WTC11 (cell line): ENCODE data around the gene CELSR1. TPM values are rescaled to one million over a fixed set of nuclear protein-coding genes. Genes with fewer than 3 reads are reported as not detected.

Experiments
- ATAC-seq: fragments of 200-7000 bp; cut with Tn5 transposase; 2 replicates; pipeline ENCODE4 v1.10.0; 2021; ENCODE audit warnings: mild to moderate bottlenecking, moderate library complexity
- CTCF ChIA-PET: fragments of 300-600 bp; sonication (Branson Sonifier 250); formaldehyde crosslinking; loops from one replicate; lab custom pipeline; 2021; ENCODE audit warnings: antibody characterized with exemption; lab: Charles Lee
- POLR2A ChIA-PET: fragments of 350-600 bp; sonication (Branson Sonifier 250); formaldehyde crosslinking; loops from one replicate; lab custom pipeline; 2021; ENCODE audit warnings: antibody characterized with exemption; lab: Charles Lee
- DNase-seq: peaks from one replicate; pipeline ENCODE4 v3.0.0; 2021; ENCODE audit warnings: low spot score
- H3K27ac Mint-ChIP-seq: 2 replicates; pipeline ENCODE4 v1.8.0; 2021; ENCODE audit warnings: mixed read lengths
- H3K27me3 Mint-ChIP-seq: 2 replicates; pipeline ENCODE4 v1.8.0; 2021; ENCODE audit warnings: low read depth, mild to moderate bottlenecking, moderate library complexity, mixed read lengths
- H3K36me3 Mint-ChIP-seq: 2 replicates; pipeline ENCODE4 v1.8.0; 2021; ENCODE audit warnings: mixed read lengths
- H3K4me1 Mint-ChIP-seq: 2 replicates; pipeline ENCODE4 v1.8.0; 2022; ENCODE audit warnings: mixed read lengths
- H3K4me3 Mint-ChIP-seq: 2 replicates; pipeline ENCODE4 v1.8.0; 2021; ENCODE audit warnings: mild to moderate bottlenecking, moderate library complexity, mixed read lengths
- H3K9me3 Mint-ChIP-seq: 2 replicates; pipeline ENCODE4 v1.8.0; 2021; ENCODE audit warnings: mixed read lengths
- AFF4 ChIP-seq: sonication (generic); formaldehyde crosslinking; IDR thresholded peaks from 2 replicates; pipeline ENCODE4 v1.8.1; 2023; ENCODE audit warnings: mild to moderate bottlenecking, missing genetic modification reagents, borderline replicate concordance
- AR ChIP-seq: fragments of 250-450 bp; sonication (Bioruptor Pico); IDR thresholded peaks from 2 replicates; pipeline ENCODE4 v1.9.0; 2021; ENCODE audit warnings: mild to moderate bottlenecking
- ATF3 ChIP-seq: sonication (generic); formaldehyde crosslinking; conservative IDR thresholded peaks from 2 replicates; pipeline ENCODE4 v1.8.1; 2022; ENCODE audit warnings: mild to moderate bottlenecking, missing genetic modification reagents
- CBFB ChIP-seq: sonication (generic); formaldehyde crosslinking; IDR thresholded peaks from 2 replicates; pipeline ENCODE4 v1.8.1; 2022; ENCODE audit warnings: mild to moderate bottlenecking, low read depth, missing genetic modification reagents
- CREB1 ChIP-seq: sonication (generic); formaldehyde crosslinking; IDR thresholded peaks from 2 replicates; pipeline ENCODE4 v1.8.0; 2023; ENCODE audit warnings: mild to moderate bottlenecking, missing genetic modification reagents
- FOXP1 ChIP-seq: sonication (generic); formaldehyde crosslinking; IDR thresholded peaks from 2 replicates; pipeline ENCODE4 v1.8.0; 2022; ENCODE audit warnings: missing genetic modification reagents, mild to moderate bottlenecking, moderate library complexity, borderline replicate concordance
- GRHL2 ChIP-seq: fragments of 250-450 bp; sonication (Bioruptor Pico); IDR thresholded peaks from 2 replicates; pipeline ENCODE4 v1.8.0; 2022; ENCODE audit warnings: mild to moderate bottlenecking, moderate library complexity; ENCODE audit not compliant: insufficient replicate concordance, severe bottlenecking
- GTF2I ChIP-seq: fragments of 250-450 bp; sonication (Bioruptor Pico); conservative IDR thresholded peaks from 2 replicates; pipeline ENCODE4 v1.4.0; 2021; ENCODE audit warnings: mild to moderate bottlenecking
- IRF1 ChIP-seq: sonication (generic); formaldehyde crosslinking; IDR thresholded peaks from 2 replicates; pipeline ENCODE4 v1.8.0; 2023; ENCODE audit warnings: missing genetic modification reagents
- MLX ChIP-seq: sonication (generic); formaldehyde crosslinking; IDR thresholded peaks from 2 replicates; pipeline ENCODE4 v1.8.1; 2023; ENCODE audit warnings: mild to moderate bottlenecking, missing genetic modification reagents, moderate library complexity
- MXD4 ChIP-seq: fragments of 250-450 bp; sonication (Bioruptor Pico); IDR thresholded peaks from 2 replicates; pipeline ENCODE4 v1.8.0; 2021; ENCODE audit warnings: mild to moderate bottlenecking, moderate library complexity, borderline replicate concordance
- RORB ChIP-seq: fragments of 250-450 bp; sonication (Bioruptor Pico); IDR thresholded peaks from 2 replicates; pipeline ENCODE4 v1.9.0; 2021; ENCODE audit warnings: mild to moderate bottlenecking
- TP53 ChIP-seq: sonication (generic); formaldehyde crosslinking; IDR thresholded peaks from 2 replicates; pipeline ENCODE4 v1.8.1; 2023; ENCODE audit warnings: mild to moderate bottlenecking, missing genetic modification reagents
- ZBTB21 ChIP-seq: sonication (generic); formaldehyde crosslinking; IDR thresholded peaks from 2 replicates; pipeline ENCODE4 v1.8.1; 2023; ENCODE audit warnings: mild to moderate bottlenecking, missing genetic modification reagents, borderline replicate concordance
- ZNF121 ChIP-seq: sonication (generic); formaldehyde crosslinking; IDR thresholded peaks from 2 replicates; pipeline ENCODE4 v1.8.0; 2023; ENCODE audit warnings: missing genetic modification reagents
- ZNF232 ChIP-seq: sonication (generic); formaldehyde crosslinking; IDR thresholded peaks from 2 replicates; pipeline ENCODE4 v1.8.0; 2022; ENCODE audit warnings: mild to moderate bottlenecking, missing genetic modification reagents
- ZNF396 ChIP-seq: fragments of 250-450 bp; sonication (Bioruptor Pico); IDR thresholded peaks from 2 replicates; pipeline ENCODE4 v1.8.0; 2021; ENCODE audit warnings: mild to moderate bottlenecking, moderate library complexity, borderline replicate concordance
- ZNF532 ChIP-seq: fragments of 250-450 bp; sonication (Bioruptor Pico); IDR thresholded peaks from 2 replicates; pipeline ENCODE4 v1.9.0; 2021; ENCODE audit warnings: mild to moderate bottlenecking, borderline replicate concordance
- ZNF671 ChIP-seq: fragments of 250-450 bp; sonication (Bioruptor Pico); IDR thresholded peaks from 2 replicates; pipeline ENCODE4 v1.8.0; 2021; ENCODE audit warnings: mild to moderate bottlenecking
- ZSCAN18 ChIP-seq: fragments of 250-450 bp; sonication (Bioruptor Pico); IDR thresholded peaks from 2 replicates; pipeline ENCODE4 v2.1.2; 2022; ENCODE audit warnings: mild to moderate bottlenecking, moderate library complexity
- total RNA-seq: library from RNA; stranded (reverse); gene quantifications from 3 replicates; pipeline ENCODE4 v1.2.3, GENCODE V29; 2021

CELSR1 gene
- total RNA-seq, 1 experiment from 2014 or later, result 16.8 TPM

GRCh38 chr22:46382524-46382923, 154.9 kb downstream of the CELSR1 start (continued):
- TF ChIP-seq ZNF532 (CRISPR knock-in tag), result no peak
- no peak for TF ChIP-seq ZNF121 (CRISPR knock-in tag)
- TF ChIP-seq MXD4 (CRISPR knock-in tag), result no peak
- TF ChIP-seq ZNF671, result no peak
- no peak for TF ChIP-seq MLX
- TF ChIP-seq AFF4, result no peak
- TF ChIP-seq RORB (CRISPR knock-in tag), result no peak
- TF ChIP-seq AR (CRISPR knock-in tag), result no peak
- TF ChIP-seq CREB1 (CRISPR knock-in tag), result no peak
- no peak for TF ChIP-seq TP53 (CRISPR knock-in tag)
- no peak for TF ChIP-seq GRHL2 (CRISPR knock-in tag)
- TF ChIP-seq ZSCAN18 (CRISPR knock-in tag), result no peak
- TF ChIP-seq FOXP1 (CRISPR knock-in tag), result no peak
- no peak for TF ChIP-seq CBFB

GRCh38 chr22:46381731-46382130, 155.7 kb downstream of the CELSR1 start:
- CTCF ChIA-PET, result interaction anchor here (1.2 kb wide), 1 partner anchor 14 kb away, joined by 10 read pairs; no protein-coding TSS in a partner anchor
- peaks cover 9% of the 10 kb centered on the region for H3K36me3 Mint-ChIP-seq
- POLR2A ChIA-PET, result no interaction called here
- H3K4me1 Mint-ChIP-seq, result peaks cover 31% of the 10 kb centered on the region
- H3K27me3 Mint-ChIP-seq, result no peaks in the 10 kb centered on the region
- peaks cover 6% of the 10 kb centered on the region for H3K9me3 Mint-ChIP-seq
- H3K27ac Mint-ChIP-seq, result no peak overlapping the region
- no peak for DNase-seq
- H3K4me3 Mint-ChIP-seq, result no peak overlapping the region
- ATAC-seq, result no peak
- no peak for TF ChIP-seq ATF3 (CRISPR knock-in tag)
- TF ChIP-seq ZNF232, result no peak
- no peak for TF ChIP-seq CREB1 (CRISPR knock-in tag)
- TF ChIP-seq ZNF396 (CRISPR knock-in tag), result no peak
- TF ChIP-seq GTF2I (CRISPR knock-in tag), result no peak
- TF ChIP-seq ZBTB21 (CRISPR knock-in tag), result no peak
- TF ChIP-seq IRF1 (CRISPR knock-in tag), result no peak
